A673 (cell line): ENCODE data around the gene UVRAG. TPM values are rescaled to one million over a fixed set of nuclear protein-coding genes. Genes with fewer than 3 reads are reported as not detected.

Experiments used
- BruUV-seq: library from RNA; stranded (reverse); fragments of 400-500 nt; replicated peaks from 2 replicates; lab custom pipeline; 2021; lab: Mats Ljungman, UMichigan
- CTCF ChIA-PET: fragments of 300-600 bp; sonication (Branson Sonifier 250); formaldehyde crosslinking; loops from one replicate; lab custom pipeline; 2022; ENCODE audit warnings: antibody characterized with exemption; lab: Charles Lee
- POLR2A ChIA-PET: fragments of 300-600 bp; sonication (Branson Sonifier 250); formaldehyde crosslinking; loops from one replicate; lab custom pipeline; 2022; ENCODE audit warnings: antibody characterized with exemption; ENCODE audit not compliant: low non-redundant PET; lab: Charles Lee
- DNase-seq: peaks from one replicate; pipeline ENCODE4 v3.0.0-alpha.2; 2015; ENCODE audit warnings: low spot score
- H3K27ac ChIP-seq: fragments of 200-600 bp; sonication (generic); 2 replicates; pipeline ENCODE4 v1.5.1; 2016; ENCODE audit warnings: mixed run types, low read depth, mild to moderate bottlenecking, mixed read lengths, antibody characterized with exemption, low read length; ENCODE audit not compliant: poor library complexity, severe bottlenecking
- H3K27me3 ChIP-seq: fragments of 200-600 bp; sonication (generic); replicated peaks from 2 replicates; pipeline ENCODE4 v1.6.1; 2017; ENCODE audit warnings: mixed run types, low read depth, mild to moderate bottlenecking, mixed read lengths, antibody characterized with exemption, low read length; ENCODE audit not compliant: insufficient read depth, poor library complexity
- H3K36me3 ChIP-seq: fragments of 200-600 bp; sonication (generic); 2 replicates; pipeline ENCODE4 v1.6.1; 2016; ENCODE audit warnings: mixed run types, mild to moderate bottlenecking, mixed read lengths, antibody characterized with exemption, low read length; ENCODE audit not compliant: insufficient read depth, poor library complexity, severe bottlenecking
- H3K4me1 ChIP-seq: fragments of 200-600 bp; sonication (generic); 2 replicates; pipeline ENCODE4 v1.6.1; 2017; ENCODE audit warnings: mixed run types, mild to moderate bottlenecking, mixed read lengths, antibody characterized with exemption, low read length; ENCODE audit not compliant: insufficient read depth, poor library complexity, severe bottlenecking
- H3K4me3 ChIP-seq: fragments of 200-600 bp; sonication (generic); 2 replicates; pipeline ENCODE4 v1.5.1; 2016; ENCODE audit warnings: low read depth, mixed run types, mild to moderate bottlenecking, mixed read lengths, low read length; ENCODE audit not compliant: poor library complexity, severe bottlenecking
- H3K9me3 ChIP-seq: fragments of 200-600 bp; sonication (generic); 2 replicates; pipeline ENCODE4 v1.6.1; 2016; ENCODE audit warnings: mixed run types, low read depth, mild to moderate bottlenecking, mixed read lengths, antibody characterized with exemption, low read length; ENCODE audit not compliant: poor library complexity, severe bottlenecking
- CTCF ChIP-seq: fragments of 300-800, 200-600 bp; sonication (generic); conservative IDR thresholded peaks from 2 replicates; pipeline ENCODE4 v1.5.1; 2017; ENCODE audit warnings: low read depth, mild to moderate bottlenecking, antibody characterized with exemption, low read length, moderate library complexity, mixed read lengths
- EZH2 ChIP-seq: fragments of 200-600 bp; sonication (generic); IDR thresholded peaks from 2 replicates; pipeline ENCODE4 v1.6.1; 2017; ENCODE audit warnings: borderline replicate concordance, low read depth, mild to moderate bottlenecking, mixed read lengths, antibody characterized with exemption, low read length; ENCODE audit not compliant: poor library complexity, severe bottlenecking
- intact Hi-C: fragments of 100-400 bp; cut with micrococcal nuclease; formaldehyde crosslinking; loops from one replicate; pipeline ENCODE4 v1.10.0; 2022; ENCODE audit not compliant: unreplicated experiment
- total RNA-seq: library from RNA; stranded (reverse); gene quantifications from 2 replicates; pipeline ENCODE4 v1.2.3, GENCODE V29; 2021

Gene UVRAG
- total RNA-seq, 1 experiment from 2014 or later: 21.1 TPM

DNA sequence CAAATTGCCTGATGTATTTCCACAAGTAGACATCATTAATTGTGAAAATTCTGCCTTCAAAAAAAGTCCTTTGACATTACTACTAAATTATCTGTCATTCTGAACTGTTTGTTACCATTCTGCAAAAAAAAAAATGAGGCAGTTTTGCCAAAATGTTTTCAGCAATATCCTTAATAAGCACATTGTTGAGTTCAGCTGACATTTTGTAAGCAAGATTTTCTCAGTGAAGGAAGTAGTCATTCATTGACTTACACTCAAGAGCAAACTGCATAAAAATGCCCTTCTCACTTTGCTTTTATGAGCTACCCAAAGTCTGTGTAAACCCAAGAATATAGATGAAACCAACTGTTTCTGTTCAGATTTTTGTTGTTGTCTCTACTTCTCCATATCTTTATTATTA, 125.9 kb downstream of the UVRAG start:
- BruUV-seq: no TSS peak
- intact Hi-C loops: no loop called here
- CTCF ChIA-PET: no interaction called here

GRCh38 chr11:75944515-75944914, 129.5 kb downstream of the UVRAG start:
- ChIA-PET POLR2A (no interaction called here), CTCF (no interaction called here)
- Histone ChIP-seq H3K27ac (no peak overlapping the region), H3K4me3 (no peak overlapping the region), H3K36me3 (no peaks in the 10 kb centered on the region), H3K4me1 (peaks cover 22% of the 10 kb centered on the region), H3K27me3 (no peaks in the 10 kb centered on the region), H3K9me3 (no peaks in the 10 kb centered on the region)
- no peak for DNase-seq
- no TSS peak for BruUV-seq
- TF ChIP-seq CTCF (no peak), EZH2 (no peak)
- intact Hi-C loops: no loop called here

More for the DNA sequence above, 125.9 kb downstream of the UVRAG start:
- POLR2A ChIA-PET: interaction anchor here (0.8 kb wide), 1 partner anchor 123 kb away, joined by 3 read pairs; no protein-coding TSS in a partner anchor
- DNase-seq: no peak
- H3K27me3 ChIP-seq: no peaks in the 10 kb centered on the region
- TF ChIP-seq EZH2: no peak
- TF ChIP-seq CTCF: no peak
- no peak overlapping the region for H3K27ac ChIP-seq
- H3K36me3 ChIP-seq: no peaks in the 10 kb centered on the region
- no peaks in the 10 kb centered on the region for H3K9me3 ChIP-seq
- no peak overlapping the region for H3K4me3 ChIP-seq
- H3K4me1 ChIP-seq: peaks cover 13% of the 10 kb centered on the region

DNA sequence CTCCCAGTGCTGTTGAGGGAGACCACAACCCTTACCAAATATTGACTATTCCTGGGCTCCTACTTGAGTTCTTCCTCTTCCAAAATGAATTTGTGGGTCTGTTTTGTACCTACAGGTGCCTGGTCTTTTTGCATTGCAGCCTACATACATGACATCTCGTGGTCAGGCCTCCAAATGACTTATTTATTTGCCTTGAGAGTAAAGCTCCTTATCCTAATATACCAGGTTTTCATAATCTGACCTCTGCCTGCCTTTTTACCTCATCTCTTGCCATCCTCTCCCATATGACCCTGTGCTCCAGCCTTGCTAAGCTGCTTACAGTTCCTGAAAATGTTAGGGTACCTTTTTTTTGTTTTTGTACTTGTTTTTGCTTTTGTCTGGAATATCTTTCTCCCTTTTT, 130.4 kb downstream of the UVRAG start:
- Histone ChIP-seq H3K9me3 (no peaks in the 10 kb centered on the region), H3K27ac (no peak overlapping the region), H3K4me1 (peaks cover 22% of the 10 kb centered on the region), H3K4me3 (no peak overlapping the region), H3K36me3 (no peaks in the 10 kb centered on the region), H3K27me3 (no peaks in the 10 kb centered on the region)
- DNase-seq: no peak
- intact Hi-C loops: no loop called here
- no peak for TF ChIP-seq CTCF
- no peak for TF ChIP-seq EZH2
- POLR2A ChIA-PET: no interaction called here
- BruUV-seq: no TSS peak
- CTCF ChIA-PET: no interaction called here
